Brain pericyte (primary cell): Measurements from ENCODE around the gene CD84.
"Not testable (repeated sequence)": the region's sequence is repeated elsewhere in the genome, so short reads cannot be mapped to it uniquely, and the experiment has no call there.

Experiments used
- DNase-seq: peaks from one replicate; pipeline ENCODE4 v3.0.0-alpha.2; 2012; ENCODE audit warnings: low read depth, low spot score

Gene CD84, protein sequence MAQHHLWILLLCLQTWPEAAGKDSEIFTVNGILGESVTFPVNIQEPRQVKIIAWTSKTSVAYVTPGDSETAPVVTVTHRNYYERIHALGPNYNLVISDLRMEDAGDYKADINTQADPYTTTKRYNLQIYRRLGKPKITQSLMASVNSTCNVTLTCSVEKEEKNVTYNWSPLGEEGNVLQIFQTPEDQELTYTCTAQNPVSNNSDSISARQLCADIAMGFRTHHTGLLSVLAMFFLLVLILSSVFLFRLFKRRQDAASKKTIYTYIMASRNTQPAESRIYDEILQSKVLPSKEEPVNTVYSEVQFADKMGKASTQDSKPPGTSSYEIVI

DNA sequence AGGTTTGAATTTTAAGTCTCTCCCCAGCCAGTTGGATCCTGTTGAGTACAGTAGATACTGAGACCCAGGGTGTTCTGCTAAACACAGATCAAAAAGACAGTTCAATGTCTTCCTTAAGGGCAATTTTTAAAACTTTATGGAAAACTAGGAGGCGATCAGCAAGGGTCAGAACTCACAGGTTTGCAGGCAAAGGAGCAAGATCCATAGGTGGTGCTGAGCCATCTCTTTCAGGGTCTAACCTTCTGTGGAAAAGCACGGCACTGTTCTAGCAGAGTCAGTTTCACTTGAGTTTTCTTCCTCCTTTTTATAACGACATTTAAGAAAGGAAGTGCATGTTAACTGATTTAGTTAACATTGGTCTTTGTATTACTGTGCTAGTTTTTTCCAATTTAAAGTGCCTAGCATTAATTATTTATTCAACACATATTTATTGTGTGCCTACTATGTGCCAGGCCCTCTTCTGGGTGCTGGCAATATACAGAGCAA is at the start of gene CD84:
Gene CD84 (minus strand): TSS at position 281 of the 486 bp plus-strand sequence. CDS start 59 bp downstream, at position 222.
- no peak for DNase-seq

DNA sequence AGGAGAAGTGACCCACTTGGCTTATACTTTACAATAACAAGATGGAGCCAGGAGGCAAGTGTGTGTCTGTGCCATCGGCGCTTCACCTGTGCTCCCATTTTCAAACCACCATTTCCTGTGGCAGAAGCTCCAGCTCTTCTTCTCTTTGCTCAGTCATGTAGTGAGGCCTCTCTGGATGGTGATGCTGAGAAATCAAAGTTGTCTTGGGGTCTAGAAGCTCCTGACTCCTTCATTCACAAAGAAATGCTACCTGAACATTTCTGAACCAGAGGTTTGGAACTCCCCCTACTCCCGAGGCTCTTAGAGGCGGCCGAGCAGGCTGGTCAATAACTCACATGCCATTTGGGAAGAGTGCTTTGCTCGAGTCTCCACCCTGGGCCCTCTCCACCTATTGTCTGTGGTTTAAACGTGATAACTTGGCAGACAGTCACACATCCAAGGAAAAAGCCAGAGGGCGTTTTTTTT is 49.5 kb upstream of the CD84 start:
- DNase-seq, result no peak

DNA sequence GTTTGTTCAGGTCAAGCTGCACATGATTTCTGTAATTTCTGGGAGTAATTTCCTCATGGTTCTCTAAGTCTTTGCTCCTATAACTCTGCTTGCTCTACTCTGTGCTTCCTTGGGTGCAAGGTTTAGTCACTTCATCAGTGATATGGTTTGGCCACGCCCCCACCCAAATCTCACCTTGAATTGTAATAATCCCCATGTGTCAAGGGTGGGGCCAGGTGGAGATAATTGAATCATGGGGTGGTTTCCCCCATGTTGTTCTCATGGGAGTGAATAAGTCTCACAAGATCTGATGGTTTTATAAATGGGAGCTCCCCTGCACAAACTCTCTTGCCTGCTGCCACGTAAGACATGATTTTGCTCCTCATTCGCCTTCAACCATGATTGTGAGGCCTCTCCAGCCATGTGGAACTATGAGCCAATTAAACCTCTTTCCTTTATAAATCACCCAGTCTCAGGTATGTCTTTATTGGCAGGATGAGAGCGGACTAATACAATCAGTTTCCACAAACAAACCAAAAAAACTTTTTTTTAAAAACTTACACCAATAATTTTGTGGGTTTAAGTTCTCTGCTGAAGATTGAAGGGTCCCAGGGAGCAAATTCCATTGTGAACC is 48.5 kb upstream of the CD84 start:
- DNase-seq, result not testable (repeated sequence)

DNA sequence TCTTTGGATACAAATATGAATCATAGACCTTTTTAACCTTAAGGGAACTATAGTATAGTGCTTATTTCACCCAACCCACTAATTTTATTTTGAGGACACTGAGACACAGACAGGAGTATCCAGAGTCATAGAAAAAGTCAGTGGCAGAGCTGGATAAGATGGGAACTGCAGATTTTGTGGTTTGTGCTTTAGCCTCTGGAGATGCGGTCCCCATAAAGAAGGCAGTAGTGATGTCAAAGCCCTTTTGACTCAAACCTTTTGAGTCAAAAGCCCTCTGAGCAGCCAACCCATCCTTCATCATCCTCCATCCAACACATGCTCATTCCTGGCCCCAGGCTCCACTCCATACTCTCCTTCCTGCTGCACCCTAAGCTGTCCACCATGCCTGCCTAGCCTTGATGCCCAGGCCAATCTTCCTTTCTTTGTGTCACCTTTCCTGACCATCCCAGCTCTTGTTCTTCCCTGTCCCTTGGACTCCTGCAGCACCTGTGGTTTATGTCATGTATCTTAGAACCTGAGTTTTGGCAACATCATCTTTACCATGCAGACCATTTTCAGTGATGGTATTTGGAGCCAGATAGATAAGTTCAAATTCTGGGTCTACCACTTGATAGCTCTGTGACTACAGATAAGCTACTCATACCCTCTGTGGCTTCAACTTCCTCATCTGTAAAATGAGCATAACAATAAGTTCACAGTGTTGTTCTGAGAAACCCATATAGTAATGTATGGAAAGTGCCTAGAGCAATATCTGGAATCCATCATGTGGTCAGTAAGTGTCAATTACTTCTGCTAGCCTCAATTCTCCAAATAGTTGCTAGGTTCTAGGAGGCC is 47.4 kb upstream of the CD84 start:
- DNase-seq, result no peak

DNA sequence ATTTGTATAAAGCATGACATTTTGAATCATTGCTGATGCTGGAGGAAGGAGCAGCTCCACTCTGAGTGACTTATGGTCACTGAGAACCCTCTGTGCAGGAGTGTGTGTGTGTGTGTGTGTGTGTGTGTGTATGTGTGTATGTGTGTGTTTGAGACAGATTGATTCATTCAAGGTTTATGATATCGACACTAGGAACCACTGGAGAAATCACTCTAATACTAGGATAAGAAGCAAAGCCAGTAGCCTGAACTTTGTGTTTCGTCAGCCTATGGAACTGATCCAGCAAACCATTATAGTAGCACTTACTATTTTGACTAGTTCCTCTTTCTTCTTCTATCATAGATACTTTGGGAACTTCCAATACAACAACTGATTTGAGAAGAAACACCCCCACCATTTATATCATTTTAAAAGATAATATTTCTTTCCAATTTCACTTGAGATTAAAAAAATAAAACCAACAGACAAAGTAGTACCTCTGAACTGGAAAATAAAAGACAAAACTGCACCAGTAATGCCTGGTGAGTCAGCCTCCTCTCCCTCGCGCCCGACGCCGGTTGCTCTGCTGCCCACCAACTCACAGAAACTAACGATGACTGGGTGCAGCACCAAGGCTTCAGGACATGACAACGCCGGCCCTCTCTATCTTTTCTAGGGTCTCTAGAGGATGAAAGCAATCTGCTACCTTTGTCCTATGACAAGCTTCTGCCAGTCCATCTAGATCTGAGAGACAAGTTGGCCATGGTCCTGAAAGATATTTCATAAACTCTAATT is 46.6 kb upstream of the CD84 start:
- DNase-seq, result no peak

DNA sequence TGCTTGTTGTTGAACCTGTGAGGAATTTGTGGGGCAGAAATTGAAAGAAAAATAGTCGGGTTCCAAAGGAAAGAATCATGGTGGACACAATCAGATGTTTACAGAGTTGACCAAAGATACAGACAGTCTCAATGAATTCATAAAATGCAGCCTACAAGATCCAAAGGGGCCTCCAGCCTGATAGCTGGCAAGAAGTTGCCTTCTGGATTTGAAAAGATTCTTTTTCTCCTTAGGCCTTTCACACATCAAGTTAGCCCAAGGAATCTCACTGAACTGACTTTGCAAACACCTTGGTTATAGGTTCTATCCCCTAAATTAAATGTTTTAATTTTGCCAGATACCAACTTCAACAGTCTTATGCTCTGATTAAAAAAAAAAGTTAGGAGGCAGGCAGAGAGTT is 46.0 kb upstream of the CD84 start:
- DNase-seq, result no peak

DNA sequence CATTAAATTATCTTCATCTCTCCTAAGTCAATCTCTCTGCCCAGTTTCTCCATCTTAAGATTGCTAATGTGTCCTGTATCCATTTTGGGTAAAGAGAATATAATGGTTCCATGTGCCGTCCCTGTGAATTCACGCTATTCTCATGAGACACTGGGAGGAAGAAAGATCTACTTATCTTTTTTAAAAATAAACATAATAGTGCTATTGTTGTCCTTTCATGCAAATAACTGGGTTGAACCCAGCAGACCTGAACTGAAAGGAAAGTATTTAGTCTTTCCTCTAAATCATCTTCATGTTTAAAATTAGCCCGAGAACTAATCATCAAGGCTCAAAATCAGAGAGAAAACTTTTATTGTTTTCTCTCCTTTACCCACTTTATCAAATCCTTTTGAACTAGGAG is 45.2 kb upstream of the CD84 start:
- DNase-seq, result no peak

DNA sequence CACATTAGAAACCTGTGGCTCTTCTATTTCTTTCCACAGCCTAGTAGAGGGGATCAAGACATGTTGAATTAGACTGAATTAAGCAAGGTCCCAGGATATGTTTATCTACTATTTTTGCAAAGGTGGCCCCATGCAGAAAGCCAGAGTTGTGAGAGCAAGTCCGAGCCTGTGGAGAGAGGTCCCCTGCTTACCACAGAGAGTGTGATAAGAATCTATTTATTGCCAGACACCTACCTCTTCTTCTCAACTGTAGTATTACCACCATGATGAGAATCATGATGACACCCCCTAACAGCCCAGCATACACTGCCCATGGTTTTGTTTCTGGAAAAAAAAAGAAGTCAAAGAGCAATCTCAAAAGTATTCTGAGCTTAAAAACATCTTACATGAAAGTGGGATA is 44.6 kb upstream of the CD84 start:
- no peak for DNase-seq

DNA sequence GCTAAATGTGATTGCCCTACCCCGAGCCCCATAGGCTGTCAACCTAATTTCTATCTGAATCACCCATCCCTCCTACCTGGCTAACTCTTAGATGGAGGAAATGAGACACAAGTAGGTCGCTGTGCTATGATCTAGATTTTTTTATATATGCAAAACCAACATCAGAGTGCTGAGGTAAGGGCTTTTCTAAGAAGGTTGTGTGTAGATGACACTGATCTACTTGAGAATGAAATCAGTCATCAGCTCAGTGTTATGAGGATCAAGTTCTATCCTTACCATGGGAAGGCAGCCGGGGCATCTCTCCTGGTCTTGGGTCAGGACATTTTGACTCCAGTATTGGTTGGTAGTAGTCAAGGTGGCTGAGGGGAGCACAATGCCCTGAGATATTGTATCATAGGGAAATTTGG is 43.9 kb upstream of the CD84 start:
- DNase-seq, result no peak

DNA sequence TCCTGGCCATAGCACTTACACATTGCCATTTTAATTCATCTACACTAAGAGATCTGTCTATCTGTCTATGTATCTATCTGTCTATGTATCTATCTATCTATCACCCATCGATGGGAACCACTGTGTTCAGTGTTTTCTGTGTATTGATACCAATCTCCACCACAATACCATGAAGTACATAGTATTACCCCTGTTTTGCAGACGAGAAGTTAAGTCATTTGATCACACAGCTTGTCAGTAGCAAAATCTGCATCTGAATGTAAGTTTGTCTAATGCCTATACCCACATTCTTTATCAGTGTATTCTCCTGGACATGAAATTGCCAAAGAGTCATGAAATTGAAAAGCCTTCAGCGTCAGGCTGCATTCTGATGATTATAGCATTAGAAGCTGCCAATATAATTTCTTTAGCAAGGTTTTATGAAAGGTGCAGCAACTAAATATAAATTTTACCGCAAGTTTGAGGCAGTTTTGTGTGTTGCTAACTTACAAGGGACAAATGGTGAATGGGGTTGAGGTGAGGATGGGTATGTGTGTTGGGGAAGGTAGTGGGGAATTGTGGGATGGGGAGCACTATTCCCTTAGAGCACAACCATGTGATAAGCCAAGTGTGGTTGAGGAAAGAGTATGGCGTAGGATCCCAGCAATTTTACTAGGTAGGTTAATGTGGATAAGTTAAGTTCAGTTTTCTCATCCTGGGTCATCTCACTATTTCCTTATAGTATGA is 43.4 kb upstream of the CD84 start:
- no peak for DNase-seq

DNA sequence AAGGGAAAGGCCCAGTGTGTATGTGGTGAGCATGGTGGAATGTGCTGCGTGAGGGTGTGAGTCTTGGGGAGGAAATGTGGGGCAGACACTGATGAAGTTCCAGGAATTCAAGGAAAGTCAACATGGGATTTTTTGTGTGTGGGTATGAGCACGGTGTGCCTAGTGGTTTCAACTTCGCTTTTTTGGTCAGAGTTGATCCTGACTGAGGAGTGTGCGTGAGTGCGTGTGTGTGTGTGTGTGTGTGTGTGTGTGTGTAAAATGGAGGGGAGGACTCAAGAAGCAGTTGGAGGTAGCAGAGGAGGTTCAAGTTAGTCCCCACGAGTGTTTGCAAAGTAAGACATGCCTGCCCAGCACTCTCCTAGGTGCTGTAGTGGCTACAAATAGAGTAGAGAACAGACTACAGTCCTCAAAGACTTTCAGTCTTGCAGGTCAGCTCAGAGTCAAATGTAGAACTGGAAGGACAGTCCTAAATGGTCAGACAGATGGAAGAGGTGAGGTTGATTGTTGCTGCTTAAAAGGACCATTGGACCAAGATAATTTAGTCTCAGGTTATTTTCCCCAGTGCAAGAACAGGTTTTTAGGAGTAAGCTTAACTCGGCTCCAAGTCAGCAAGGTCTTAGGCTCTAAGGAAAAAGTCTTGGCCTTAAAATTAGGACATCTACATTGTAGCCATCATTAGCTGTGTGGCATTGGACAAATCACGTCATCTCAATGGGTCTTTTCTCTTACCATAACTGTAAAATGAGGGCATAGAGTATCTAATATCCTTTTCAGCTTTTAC is 42.5 kb upstream of the CD84 start:
- no peak for DNase-seq

DNA sequence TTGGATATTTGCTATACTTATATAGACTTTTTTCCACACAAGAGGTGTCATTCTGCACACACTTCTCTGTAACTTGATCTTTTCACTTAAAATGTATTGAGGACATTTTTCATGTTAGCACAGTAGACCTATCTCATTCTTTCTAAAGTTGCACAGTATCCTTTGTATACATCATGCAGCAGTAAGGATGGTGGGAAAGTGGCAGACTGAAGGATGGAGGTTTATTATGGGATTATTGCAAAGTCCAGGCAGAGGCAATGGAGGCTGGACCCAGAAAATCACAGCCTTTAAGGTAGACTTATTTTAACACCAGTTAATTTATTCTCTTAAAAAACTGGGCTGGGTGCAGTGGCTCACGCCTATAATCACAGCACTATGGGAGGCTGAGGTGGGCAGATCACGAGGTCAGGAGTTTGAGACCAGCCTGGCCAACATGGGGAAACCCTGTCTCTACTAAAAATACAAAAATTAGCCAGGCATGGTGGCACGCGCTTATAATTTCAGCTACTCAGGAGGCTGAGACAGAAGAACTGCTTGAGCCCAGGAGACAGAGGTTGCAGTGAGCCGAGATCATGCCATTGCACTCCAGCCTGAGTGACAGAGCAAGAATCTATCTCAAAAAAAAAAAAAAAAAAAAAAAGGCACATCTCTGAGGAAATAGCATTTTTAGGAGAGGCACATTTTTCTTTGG is 41.8 kb upstream of the CD84 start:
- DNase-seq, result no peak

DNA sequence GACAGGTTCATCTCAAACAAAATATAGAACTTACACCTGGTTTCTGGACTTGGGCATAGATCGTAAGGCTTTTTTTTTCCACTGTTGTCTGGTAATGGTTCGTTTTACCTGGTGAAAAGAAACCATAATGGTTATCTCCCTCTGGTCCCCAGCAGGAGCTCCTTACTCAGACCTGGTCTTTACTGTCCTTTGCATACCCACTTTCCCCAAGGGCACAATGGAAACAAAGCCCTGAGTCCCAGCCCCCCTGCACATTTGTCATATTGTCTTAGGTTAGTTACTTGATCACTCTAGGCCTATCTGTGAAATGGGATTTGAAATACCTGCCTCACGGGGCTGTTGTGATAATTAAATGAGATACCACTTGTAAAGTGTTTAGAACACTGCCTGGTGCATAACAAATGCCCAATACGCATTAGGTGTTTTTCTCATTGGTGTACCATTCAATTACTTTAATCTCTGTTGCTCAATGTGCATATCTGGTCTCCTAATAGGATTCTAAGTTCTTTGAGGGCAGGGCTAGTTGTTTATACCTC is 40.5 kb upstream of the CD84 start:
- DNase-seq, result no peak

DNA sequence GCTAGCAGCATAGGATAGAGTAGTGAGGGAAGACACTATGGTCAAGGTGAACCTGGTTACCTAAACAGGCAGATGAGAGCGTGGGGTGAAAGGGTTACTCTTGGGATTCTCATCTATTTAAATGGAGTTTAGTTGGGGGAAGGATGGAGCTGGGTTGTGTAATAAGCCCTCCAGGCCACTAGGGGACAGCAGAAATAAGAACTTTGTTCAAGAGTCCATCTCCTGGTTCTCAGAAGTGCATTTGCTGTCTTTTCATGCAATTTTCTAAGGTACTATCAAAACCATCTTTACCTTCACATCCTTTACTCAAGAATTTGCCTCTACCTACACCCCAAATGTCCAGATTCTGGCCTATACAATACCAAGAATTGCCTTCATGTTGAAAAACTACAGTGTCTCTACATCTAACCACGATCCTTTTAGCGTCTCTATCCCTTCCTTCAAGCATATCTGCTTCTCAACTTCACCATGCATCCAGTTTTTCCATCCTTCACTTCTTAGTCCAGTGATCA is 39.5 kb upstream of the CD84 start:
- no peak for DNase-seq

DNA sequence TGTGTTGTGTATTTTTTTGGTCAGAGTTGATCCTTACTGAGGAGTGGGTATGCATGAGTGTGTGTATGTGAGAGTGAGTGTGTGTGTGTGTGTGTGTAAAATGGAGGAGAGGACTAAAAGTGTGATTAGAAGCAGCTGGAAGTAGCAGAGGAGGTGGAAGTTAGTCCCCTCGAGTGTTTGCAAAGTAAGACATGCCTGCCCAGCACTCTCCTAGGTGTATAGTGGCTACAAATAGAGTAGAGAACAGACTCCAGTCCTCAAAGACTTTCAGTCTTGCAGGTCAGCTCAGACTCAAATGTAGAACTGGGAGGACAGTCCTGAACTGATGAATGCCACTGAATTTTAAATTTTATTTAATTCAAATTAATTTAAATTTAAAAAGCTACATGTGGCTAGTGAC is 39.0 kb upstream of the CD84 start:
- no peak for DNase-seq

DNA sequence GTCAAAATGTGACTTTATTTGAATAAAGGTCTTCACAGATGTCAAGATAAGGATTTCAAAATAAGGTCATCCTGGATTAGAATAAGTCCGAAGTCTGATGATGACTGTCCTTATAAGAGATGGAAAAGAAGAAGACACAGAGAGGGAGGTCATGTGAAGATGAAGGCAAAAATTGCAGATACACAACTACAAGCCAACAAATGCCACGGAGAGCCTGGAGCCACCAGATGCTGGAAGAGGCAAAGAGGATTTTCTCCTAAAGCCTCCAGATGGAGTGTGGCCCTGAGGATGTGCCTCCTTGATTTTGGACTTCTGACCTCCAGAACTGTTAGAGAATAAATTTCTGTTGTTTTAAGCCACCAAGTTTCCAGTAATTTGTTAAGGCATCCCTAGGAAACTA is 36.4 kb upstream of the CD84 start:
- no peak for DNase-seq

DNA sequence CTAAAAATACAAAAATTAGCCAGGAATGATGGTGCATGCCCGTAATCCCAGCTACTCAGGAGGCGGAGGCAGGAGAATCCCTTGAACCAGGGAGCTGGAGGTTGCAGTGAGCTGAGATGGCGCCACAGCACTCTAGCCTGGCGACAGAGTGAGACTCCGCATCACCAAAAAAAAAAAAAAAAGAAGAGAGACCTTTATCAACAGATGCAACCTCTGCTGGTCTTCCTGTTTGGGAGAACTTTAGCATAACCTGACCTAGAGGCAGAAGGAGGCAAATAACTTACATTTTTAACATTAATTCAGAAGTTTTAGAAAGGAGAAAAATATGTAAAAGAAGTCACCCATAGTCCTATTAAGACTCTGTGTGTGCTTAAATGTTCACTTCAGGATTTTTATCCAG is 35.1 kb upstream of the CD84 start:
- DNase-seq, result no peak

DNA sequence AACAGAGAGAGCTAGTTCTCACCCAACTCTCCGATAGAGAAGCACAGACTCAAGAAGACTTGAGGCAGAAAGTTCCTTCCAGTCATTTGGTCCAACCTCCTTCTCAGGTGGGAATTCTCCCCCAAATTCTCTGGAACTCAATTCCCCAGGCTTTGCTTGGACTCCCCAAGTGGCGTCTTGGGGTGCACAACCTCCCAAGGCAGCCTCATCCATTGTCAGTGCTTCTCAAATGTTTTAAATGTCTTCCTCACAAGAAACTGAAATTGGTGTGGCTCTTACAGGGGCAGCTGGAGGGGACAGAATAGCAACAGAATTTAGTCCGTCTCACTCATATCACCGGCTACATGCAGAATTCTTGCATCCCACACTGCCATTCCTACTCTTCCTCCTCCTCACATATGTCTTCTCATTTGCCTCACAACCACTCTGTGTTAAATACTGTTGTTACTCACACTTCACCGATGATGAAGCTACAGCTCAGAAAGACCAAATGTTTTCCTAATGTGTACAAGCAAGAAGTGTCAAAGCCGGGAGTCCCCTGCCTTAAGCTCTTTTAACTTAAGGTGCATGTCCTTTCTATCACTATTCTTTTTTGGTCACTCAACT is 33.4 kb upstream of the CD84 start:
- no peak for DNase-seq
